Middle frontal gyrus (tissue), 1 donor: ENCODE data around the gene CBFA2T2.
"Not testable (repeated sequence)": the region's sequence is repeated elsewhere in the genome, so short reads cannot be mapped to it uniquely, and the experiment has no call there.

Experiments used
- DNase-seq: peaks from one replicate; pipeline ENCODE4 v3.0.0-alpha.2; 2015; ENCODE audit warnings: low spot score; ENCODE audit errors: extremely low spot score

The CBFA2T2 gene

DNA sequence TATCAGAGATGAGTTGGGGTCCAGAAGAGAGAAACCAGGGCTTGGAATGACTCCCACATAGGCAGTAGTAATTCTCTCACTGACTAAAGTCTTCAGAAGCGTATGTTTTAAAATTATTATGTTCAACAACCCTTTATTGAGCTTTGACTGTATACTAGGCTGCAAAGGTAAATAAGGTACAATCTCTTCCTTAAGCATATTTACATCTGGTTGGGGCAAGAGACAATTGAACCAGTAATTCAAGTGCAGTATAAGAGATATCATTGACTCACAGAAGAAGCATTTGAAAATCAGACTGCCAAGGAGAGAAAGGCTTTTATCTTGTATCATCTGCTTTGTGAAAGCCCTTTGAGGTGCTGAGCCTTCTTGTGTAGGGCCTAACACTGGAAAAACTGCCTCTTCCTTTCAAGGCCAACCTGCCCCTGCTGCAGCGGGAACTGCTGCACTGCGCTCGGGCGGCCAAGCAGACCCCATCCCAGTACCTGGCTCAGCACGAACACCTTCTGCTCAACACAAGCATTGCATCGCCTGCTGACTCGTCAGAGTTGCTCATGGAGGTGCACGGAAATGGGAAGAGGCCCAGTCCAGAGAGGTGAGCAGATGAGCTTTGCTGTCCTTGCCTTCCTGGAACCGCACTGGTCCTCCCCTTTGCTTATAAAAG lies 132.9 kb downstream of the CBFA2T2 start:
- DNase-seq, result no peak

DNA sequence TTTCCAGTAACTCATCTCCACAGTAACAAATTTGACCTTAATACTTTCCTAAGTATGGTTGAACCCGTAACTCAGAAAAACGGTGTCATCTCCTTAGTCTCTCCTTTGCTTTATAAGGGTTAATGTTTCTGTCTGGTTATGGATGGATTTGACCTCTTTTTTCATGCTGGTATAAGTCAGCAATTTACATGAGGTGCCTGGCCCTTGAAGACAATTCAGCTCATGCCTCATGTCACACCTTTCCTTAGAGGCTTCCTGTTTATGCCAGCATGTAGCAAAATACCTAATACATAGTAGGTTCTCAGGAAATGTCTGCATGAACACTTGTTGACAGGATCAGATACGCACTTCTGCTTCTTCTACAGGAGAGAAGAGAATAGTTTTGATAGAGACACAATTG lies 134.5 kb downstream of the CBFA2T2 start:
- DNase-seq, result no peak

DNA sequence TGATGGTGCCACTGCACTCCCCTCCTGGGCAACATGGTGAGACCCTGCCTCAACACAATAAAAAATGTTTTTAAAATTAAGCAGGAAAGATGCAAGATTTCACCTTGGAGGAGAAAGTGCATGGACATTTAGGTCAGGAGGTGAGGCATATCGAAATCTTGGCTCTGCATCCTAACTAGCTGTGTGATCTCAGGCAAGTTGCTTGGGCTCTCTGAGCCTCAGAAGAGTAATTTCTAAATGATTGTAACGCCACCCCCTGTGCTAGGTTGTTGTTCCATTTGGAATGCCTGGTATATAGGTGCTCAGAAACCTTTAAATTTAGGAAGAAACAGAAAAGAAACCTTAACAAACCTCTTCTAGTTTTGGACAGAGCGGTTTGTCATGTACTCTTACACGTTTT lies 136.3 kb downstream of the CBFA2T2 start:
- no peak for DNase-seq

DNA sequence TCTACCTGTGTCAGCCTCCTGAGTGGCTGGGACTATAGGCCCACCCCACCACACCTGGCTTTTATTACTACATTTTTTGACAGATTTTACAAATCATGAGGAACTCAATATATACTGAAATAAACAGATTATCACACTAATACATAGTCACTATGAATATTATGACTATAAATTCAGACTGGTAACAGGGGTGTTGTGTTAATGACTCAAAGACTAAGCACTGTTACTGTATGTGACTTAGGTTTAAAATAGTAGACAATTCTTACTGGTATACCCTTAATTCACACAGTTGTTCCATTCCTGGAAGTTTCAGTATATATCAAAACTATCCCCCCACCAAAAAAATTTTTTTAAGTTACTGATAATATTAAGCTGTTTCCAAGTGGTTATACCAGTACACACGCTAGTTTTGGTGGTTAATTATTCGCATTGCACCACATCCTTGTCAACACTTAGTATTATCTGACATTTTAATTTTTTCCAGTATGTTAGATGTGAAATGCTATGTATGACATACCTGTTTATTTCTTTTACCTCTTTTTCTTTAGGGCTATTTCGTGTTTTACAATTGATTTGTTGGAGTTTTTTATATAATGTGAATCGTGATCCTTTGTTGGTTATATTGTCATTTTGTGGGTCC lies 137.8 kb downstream of the CBFA2T2 start:
- DNase-seq, result no peak

DNA sequence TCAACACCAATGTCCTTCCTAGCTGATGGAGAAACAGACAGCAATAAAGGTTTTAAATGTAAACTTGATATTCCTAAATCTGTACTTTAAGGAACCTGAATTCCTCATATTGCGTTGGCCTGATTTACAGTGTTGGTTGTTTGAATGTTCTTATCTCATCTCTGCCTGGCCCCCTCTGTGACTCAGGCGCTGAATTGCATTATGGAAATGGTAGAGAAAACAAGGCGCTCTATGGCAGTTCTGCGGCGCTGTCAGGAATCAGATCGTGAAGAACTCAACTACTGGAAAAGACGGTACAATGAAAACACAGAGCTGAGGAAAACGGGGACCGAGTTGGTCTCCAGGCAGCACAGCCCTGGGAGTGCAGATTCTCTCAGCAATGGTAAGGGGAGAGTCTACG lies 139.6 kb downstream of the CBFA2T2 start:
- DNase-seq, result no peak

DNA sequence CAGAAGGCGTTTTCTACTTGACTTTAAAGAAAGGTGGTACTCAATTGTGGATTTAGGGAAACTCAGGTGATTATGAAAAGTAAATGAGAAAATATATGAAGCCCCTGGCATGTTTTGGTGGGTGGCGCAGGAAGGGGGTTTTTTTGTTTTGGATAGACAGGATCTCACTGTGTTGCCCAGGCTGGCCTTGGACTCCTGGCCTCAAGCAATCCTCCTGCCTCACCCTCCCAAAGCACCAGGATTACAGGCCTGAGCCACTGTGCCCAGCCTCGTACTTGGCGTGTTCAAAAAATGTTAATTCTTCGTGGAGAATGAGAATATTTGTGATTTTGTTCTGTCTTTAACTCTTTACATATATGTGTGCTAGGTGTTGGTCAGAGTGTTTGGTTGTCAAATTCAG lies 140.1 kb downstream of the CBFA2T2 start:
- DNase-seq, result no peak

DNA sequence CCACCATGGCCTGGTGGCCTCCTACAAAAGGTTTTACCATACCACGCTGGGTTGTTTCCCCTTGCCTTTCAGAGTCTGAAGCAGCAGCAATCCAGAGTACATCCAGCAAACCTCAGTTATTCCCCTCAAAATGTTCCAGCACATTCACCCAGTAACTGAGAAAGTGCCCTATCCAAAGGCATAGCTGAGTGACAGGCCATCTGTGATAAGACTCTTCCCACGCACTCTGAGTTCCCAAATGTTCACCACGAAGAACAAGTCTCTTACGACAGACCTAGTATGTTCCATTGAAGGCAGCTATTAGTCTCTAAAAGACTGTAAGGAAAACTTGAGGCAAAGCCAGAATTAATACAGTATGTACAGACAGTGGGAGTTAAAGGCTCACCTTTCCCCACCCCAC lies 140.6 kb downstream of the CBFA2T2 start:
- DNase-seq, result no peak

DNA sequence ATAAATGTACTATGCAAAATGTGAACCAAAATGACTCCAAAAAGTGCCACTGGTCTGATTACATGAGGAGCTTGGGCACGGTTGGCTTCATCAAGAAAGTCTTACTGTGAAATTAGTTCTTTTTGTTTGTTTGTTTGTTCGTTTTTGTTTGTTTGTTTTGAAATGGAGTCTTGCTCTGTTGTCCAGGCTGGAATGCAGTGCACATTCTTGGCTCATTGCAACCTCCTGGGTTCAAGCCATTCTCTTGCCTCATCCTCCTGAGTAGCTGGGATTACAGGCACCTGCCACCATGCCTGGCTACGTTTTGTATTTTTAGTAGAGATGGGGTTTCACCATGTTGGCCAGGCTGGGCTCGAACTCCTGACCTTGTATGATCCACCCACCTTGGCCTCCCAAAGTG lies 142.0 kb downstream of the CBFA2T2 start:
- not testable (repeated sequence) for DNase-seq

DNA sequence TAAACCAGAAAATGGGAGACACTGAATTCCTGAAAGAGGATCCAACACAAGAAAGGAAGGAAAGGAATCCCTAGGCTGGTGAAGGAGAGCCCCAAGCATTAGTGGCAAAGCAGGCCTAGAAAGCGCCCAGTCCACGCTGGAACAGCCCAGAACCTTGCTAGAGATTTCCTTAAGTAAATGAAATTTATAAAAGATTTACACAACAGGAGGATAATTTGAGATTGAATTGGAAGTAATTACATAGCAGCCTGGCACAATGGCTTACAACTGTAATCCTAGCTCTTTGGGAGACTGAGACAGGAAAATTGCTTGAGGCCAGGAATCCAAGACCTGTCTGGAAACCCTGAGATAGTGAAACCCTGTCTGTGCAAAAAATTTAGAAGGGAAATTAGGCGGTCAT lies 145.4 kb downstream of the CBFA2T2 start:
- no peak for DNase-seq

DNA sequence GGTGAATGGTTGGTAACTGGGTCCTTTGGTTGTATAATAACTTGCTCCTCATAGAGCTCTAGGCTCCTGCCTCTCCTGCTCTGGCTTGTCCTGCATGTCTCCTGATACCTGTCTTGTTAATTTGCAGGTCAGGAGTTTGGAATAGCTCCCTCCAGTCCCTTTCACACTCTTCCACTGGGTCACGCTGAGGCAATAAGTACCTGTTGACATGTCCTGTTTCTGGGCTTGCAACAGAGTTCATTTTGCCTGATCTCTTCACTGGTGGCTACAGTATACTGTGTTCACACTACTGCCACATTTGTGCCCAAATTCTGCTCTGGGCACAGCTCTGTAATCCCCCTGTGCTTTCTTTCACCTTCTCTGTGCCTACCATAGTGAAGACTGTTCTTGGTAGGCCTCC lies 146.9 kb downstream of the CBFA2T2 start:
- DNase-seq, result no peak

DNA sequence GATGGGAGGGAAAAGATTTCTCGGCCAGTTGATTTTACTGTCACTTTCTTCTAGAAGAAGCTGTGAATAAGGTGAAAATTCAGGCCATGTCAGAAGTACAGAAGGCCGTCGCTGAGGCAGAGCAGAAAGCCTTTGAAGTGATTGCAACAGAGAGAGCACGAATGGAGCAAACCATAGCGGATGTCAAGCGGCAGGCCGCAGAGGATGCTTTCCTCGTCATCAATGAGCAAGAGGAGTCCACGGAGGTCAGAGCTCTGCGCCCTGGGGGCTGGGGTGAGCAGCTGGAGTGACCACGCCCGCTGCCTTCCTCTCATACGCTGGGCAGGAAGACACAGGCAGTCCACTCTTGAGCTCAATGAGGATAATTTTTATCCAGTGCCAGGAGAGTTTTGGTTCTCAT lies 150.4 kb downstream of the CBFA2T2 start:
- DNase-seq, result no peak

DNA sequence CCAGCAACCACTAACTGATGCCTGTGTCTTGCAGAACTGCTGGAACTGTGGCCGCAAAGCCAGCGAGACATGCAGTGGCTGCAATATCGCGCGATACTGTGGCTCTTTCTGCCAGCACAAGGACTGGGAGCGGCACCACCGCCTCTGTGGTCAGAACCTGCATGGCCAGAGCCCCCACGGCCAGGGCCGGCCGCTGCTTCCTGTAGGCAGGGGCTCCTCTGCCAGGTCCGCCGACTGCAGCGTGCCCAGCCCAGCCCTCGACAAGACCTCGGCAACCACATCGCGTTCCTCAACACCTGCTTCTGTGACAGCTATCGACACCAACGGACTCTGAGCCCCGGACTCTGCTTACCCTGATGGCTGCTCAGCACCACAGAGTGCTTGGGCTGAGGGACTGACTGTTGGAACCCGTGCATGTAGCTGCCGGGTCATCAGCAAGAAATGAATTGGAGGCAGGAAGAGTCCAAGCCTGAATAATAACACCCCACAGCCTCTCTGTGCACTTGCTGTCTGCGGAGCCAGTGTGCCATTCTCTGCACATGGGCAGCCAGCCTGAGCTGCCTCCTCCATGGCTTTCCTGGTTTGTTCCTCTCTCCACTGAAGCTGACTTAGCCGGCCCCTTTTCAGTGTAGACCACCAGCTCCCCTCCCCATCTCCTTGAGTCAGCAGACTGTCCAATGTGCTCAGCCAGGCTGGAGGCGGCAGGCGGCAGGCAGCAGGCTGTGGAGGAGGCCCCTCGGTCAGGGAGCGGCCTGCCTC lies 154.6 kb downstream of the CBFA2T2 start:
- no peak for DNase-seq

DNA sequence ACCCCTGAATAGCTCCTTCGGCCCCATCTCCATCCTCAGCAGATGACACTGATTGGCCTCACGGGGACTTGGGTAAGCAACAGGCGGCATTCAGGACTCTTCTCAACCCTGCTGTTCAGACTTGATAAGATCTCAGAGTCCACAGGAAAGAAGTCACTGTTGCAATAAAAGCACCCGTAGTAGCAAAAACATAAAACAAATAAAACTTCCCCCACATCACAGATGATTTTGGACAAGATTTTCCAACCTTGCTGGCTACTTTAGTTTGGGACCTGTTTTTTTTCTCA lies 155.1 kb downstream of the CBFA2T2 start:
- DNase-seq, result no peak

DNA sequence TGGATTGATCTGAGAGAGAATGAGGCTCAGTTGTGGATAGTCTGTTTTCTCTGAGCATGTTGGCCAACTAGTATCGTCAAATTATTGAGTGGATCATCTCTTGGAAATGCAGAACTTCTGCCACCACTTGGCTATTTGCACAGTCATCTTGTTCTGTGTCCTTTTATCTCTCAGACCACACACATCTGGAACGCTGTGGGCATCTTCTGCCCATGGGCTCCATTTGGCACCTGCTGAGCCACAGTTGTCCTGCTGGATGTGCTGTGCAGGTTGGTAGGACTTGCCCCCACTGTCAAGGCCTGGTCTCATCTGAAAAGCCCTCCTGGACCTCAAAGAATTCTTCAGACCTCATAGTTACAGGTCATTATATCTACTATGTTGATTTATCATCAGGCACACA lies 155.5 kb downstream of the CBFA2T2 start:
- no peak for DNase-seq

DNA sequence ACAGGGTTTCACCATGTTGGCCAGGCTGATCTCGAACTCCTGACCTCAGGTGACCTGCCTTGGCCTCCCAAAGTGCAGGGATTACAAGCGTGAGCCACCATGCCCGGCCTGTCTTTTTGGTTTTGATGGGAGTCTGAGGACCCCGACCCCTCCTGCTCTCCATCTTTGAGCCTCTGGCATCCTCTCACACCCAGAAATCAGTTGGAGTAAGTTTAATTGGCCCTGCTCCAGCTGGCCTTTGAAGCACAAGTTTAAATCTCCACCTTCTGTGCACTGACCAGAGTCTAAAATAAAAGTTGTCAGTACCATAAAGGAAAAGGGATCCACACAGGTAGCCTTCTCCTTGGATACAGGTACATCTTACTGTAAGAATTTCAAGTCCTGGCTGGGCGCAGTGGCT lies 156.3 kb downstream of the CBFA2T2 start:
- DNase-seq, result no peak

DNA sequence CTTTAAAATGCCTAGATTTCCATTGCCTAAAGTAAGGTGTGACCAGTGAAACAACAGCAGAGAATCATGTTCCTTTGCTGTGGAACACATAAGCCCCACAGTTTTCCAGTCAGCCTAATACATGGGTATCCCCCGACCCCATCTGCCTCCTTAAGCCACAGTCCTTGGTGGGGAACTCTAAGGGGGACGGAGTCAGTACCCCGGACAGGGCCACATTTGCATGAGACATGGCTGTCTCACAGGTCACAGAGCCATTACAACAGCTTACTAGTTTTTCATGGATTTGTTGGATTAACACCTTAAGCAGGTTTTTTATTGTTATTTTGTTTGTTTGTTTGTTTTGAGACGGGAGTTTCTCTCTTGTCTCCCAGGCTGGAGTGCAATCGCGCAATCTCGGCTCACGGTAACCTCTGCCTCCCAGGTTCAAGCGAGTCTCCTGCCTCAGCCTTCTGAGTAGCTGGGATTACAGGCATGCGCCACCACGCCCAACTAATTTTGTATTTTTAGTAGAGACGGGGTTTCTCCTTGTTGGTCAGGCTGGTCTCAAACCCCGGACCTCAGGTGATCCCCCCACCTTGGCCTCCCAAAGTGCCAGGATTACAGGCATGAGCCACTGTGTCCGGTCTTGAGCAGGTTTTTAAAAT lies 157.2 kb downstream of the CBFA2T2 start:
- DNase-seq, result not testable (repeated sequence)

DNA sequence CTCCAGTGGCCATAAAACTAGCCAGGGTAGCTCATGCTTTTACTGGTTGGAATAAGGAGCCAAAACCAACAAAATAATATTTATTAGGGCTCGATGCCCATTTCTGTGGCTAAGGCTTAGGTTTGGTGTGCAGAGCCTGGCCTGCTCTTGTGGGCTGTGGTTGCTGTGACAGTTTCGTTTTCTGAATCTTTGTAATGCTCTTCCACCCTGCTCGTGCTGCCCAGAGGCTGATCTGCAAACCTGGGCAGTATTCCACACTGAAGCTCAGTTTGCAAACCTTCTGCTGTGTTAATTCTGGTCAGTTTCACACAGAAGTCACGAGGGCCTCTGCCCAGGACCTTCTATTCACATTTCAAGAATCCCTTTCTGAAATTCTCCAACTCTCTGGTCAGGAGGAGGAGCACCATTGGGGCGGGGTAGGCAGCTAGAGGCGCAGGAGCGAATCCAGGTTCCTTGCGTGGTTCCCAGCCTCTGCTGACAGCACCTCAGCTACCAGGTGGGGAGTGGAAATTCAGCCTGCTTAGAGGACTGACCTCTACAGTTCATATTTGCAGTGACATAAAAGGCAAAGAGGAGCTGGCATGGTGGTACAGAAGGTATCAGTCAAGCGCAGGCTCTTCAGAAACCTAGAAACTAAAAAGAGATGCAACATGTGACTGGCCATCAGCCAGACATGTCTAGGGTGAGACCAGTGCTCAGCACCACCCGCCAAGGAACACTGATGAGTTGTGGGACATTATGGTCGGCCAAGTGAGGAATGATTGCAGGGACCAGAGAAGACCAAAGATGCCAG lies 157.9 kb downstream of the CBFA2T2 start:
- no peak for DNase-seq

DNA sequence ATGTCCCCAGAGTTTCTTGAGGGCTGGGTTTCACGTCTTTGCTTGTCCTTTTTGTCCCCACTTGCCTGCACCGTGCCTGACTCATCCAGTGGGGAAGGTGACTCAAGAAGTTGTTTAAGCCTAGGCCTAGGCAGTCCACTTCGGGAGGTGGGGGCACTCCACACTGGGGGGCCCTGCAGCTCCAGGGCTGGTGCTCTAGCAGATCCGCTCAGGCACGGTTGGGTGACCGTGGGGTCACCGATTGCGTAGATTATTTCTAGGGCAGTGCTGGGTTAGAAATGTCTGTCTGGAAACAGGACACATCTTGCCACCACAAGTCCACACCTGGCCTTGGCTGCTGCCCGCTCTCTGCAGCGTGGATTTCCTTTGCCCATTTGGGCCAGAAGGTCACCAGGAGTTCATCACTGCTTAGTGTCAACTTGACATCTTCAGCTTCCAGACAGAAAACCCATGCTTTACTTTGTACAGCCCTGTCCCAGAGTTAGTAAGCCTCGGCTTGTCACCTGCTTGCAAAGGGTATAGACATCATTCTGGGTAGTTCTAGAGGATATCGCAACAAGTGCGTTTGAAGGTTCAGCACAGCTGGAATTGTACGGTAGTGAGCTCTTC lies 158.6 kb downstream of the CBFA2T2 start:
- no peak for DNase-seq

DNA sequence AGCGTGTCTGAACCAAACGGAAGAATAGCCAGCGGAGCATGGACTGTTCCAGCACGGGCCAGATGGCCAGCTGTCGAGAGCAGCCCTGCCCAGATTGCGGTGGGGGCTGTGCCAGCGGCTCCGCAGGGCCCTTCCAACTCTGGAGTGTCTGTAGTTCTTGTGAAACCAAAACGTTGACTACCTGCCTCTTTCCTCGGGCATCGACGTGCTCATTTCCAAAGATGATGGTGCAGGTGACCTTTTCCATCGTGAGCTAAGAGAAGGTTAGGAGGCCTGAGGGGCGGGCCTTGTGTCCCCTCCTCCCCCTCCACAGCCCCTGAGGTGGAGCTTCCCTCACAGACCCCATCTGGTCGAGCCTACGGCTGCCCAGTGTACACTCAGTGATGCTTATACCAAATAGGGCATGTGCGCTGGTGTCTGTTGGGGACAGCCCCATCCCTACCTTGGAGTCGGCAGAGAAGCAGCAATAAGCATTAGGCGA lies 159.3 kb downstream of the CBFA2T2 start:
- no peak for DNase-seq

DNA sequence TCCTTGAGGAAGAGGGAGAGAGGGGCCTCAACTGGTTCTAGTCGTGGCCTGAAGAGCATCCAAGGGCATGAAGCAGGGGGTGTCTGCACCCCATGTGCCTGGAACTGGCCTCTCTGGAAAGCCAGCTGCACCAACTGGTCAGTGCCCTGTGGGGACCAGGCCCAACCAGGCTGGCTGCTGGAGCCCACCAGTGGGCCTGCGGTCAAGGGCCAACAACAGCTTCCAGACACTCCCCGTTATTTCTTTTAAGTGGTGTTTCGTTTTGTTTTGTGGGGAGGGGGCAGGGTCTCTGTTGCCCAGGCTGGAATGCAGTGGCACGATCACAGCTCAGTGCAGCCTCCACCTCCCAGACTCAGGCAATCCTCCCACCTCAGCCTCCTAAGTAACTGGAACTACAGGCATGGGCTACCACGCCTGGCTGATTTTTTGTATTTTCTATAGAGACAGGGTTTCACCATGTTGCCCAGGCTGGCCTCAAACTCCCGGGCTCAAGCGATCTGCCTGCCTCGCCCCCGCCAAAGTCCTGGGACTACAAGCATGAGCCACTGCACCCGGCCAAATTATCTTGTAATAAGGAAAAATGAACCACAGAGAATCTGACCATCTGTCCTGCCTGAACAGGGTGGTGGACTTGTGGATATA lies 160.3 kb downstream of the CBFA2T2 start:
- no peak for DNase-seq
